Hindlimb muscle (tissue), 1 donor: ENCODE results near the gene LRRC25. TPM values are rescaled to one million over a fixed set of nuclear protein-coding genes. Genes with fewer than 3 reads are reported as not detected.
"Not testable (repeated sequence)": the region's sequence is repeated elsewhere in the genome, so short reads cannot be mapped to it uniquely, and the experiment has no call there.

Experiments used
- DNase-seq: peaks from one replicate; pipeline ENCODE4 v3.0.0-alpha.2; 2013
- polyA plus RNA-seq: library from polyadenylated mRNA; unstranded; fragments of 120-200 nt; gene quantifications from one replicate; pipeline ENCODE4 v1.2.1, GENCODE V29; 2013; ENCODE audit not compliant: insufficient read length

LRRC25 gene
- polyA plus RNA-seq, 1 donor, result 2.6 TPM

DNA sequence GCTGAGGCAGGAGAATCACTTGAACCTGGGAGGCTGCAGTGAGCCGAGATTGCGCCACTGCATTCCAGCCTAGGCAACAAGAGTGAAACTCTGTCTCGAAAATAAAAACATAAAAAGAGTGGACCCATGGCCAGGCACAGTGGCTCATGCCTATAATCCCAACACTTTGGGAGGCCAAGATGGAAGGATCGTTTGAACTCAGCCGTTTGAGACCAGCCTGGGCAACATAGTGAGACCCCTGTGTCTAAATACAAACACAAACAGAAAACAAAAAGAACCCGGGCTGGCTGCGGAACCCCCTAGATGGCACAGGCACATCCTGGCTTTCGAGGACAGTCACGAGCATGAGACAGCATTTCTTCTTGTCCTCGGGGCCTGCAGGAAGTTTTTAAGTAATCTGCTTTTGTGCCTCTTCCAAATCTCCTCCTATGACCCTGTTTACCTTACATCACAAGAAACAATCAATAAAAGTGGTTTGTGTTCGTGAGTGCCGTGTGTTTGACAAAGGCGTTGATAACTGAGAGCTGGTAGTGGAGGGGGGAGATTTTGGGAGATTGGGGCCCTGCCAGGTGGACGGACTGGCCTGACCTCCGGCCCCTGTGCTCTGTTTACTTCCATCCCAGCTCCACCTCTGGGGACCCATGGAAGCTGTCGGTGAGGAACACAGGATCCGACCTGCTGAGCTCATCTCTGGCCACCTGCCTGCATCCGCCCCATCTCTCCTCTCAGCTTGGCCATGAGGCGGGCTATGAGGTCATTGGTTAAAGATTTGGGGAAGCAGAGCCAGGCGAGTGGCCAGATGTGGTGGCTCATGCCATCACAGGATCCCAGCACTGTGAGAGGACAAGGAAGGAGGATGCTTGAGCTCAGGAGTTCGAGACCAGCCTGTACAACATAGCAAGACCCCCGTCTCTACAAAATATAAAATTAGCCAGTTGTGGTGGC, 17.3 kb downstream of the LRRC25 start:
- peak; percentile 88 for DNase-seq

DNA sequence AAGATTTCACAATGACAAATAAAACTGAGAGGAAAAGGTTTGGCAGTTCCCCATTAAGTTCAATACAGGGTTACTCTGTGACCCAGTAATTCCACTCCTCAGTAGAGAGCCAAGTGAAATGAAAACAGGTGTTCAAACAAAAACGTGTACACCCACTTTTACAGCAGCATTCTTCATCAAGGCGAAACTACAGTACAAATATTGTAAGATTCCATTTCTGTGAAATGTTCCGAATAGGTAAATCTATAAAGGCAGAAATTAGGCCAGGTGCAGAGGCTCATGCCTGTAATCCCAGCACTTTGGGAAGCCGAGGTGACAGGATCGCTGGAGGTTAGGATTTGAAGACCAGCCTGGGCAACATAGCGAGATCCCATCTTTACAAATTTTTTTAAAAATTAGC, 20.4 kb downstream of the LRRC25 start:
- no peak for DNase-seq

DNA sequence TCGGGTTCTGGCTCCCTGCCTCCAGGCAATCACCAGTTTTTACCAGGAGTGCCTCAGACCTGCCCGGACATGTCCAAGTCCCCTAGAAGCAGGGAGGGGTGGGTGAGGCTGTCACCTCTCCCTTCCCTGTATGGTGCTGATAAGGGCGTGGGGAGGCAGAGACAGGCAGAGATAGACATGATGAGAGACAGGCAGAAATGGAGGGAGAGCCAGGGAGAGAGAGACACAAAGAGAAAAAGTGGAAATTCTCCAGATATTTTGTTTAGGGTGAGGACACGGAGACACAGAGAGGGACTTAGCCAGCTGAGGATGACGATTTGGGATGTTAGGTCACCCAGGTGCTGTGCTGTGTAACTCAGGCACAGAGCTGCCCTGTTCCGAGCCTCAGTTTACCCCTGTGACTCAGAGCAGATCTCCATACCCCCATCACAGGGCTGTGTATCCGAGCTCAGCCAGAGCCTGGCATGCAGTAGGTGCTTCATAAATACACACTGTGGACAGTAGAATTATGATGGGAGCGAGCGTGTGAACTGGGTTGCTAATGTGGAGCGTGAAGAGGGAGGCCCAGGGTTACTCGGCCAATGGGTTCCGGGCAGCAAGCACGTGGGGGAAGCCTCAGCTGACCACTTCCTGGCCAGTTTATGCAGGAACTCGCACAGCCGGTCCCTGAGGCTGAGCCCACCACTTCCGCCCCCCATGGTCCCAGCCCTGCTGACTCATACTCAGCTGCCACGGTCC, 23.4 kb downstream of the LRRC25 start:
- peak; percentile 85 for DNase-seq

DNA sequence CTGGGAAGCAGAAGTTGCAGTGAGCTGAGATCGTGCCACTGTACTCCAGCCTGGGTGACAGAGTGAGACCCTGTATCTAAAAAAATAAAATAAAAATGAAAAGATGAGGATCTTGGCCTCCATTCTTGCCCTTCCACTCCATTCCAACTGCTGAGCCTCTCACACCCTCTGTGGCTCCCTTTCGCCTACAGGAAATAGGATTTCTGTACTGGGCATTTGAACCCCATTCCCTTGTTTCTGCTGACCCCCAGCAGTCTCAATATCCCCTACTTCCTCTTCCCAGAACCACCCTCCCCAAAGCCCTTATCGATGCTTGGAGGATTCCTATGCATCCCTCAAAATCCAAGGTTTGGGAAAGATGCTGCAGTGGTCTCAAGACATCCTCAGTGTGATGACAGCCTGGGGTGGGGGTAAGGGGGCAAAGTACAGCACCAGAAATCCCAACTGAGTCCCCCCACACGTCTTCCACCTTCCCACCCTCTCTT, 24.0 kb downstream of the LRRC25 start:
- DNase-seq, result no peak

DNA sequence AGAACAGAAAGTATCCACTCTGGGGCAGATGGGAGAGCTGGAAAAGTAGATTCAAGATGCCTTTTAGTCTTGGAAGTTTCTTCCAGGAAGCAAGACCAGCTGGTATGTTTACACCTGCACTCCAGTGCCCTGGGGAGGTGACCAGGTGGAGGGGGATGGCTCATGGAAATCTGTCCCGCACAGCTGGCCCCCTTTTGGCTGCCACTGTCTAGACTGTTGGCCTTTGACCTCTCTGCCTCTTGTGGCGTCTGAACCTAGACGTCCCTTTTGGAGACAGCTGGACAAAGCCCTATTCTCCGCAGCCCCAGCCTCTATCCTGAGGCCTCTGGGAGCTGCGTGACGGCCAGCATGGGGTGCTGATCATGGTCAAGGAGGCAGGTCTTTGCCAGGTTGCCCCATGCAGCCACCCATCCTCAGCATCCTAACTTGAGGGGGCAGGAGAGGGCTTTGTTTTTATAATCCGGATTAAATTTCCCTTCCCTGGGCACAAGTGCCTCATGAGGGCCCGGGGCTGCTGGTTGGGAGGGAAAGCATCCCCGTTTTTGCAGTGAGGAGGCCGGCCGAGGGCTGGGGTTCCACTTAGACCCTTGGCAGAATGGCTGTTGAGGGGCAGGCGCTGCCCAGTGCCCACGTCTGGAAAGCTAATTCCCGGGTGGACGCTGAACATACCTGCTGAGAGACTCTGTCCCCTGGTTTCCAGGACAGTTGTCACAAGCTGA, 28.8 kb downstream of the LRRC25 start:
- no peak for DNase-seq

DNA sequence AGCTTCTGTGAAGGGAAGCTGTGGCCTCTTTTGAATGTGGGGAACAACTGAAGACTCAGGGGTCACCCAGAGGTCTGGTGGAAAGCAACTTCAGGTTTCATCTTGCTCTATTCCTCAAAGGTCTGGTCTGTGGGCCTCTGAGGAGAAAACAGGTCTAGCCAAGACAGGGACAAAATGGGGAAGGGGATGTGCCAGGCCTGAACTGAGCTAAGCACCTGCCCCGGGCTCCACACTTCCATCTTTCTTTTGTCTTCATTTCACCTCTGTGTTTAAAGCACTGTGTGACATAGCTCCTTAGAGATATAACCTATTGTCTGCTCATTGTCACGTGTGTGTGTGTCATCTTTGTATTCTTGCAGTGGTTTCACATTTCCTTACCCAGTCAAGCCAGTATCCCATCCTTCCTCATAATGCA, 31.4 kb downstream of the LRRC25 start:
- no peak for DNase-seq

DNA sequence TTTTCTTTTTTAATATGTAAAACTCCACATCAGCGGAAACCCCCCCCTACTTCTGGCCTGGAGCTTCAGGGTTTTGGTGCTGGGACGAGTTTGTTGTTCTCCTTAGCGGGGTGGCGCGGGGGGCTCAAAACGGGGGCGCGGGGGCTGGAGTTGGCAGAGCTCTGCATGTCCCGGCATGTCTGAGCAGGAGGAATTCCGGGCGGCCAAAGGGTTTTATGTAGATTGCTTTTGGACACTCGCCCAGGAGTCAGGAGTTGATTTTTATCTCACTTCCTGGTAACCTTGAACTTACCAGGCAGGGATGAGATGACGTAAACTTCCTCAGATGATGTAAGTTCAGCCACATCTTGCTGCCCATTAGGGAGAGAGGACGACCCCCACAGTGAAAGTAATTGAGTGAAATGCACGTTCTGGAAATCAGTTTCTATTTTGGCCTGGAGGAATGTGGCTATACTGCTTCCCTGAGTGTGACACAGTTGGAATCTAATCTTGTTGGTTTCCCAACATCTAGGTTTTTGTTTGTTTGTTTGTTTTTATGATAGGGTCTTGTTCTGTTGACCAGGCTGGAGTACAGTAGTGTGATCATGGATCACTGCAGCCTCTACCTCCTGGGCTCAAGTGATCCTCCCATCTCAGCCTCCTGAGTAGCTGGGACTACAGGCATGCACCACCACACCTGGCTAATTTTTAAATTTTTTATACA, 32.4 kb downstream of the LRRC25 start:
- peak; percentile 69 for DNase-seq

DNA sequence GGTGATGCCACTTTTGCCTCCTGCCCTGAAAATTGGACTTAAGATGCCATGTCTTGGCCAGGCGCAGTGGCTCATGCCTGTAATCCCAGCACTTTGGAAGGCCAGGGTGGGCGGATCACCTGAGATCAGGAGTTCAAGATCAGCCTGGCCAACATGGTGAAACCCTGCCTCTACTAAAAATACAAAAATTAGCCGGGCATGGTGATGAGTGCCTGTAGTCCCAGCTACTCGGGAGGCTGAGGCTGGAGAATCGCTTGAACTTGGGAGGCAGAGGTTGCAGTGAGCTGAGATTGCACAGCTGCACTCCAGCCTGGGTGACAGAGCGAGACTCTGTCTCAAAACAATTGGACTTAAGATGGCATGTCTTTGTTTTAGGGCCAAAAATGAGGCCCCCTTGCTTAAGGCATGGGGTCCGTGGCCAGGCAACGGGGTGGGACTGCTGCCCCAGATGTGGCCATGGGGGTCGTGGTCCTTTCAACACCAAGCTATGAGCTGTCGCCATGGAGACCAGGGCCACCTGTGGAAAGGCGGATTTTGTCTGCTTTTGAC, 33.1 kb downstream of the LRRC25 start:
- not testable (repeated sequence) for DNase-seq

DNA sequence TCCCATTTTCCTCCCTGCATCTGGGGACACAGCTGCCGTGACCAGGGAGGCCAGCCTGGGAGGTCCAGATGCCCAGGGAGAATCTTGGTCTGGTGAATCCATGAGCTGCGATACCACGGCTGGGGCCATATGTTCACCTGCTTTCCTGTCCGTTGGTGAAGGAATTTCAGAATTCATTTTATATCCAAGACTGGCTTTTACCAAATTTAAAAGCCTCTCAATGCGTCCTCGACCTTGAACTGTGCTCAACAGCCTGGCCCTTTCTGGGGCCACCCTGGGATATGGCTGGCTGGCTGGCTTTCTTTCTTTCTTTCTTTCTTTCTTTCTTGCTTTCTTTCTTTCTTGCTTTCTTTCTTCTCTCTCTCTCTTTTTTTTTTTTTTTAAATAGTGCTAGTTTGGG, 33.6 kb downstream of the LRRC25 start:
- no peak for DNase-seq

DNA sequence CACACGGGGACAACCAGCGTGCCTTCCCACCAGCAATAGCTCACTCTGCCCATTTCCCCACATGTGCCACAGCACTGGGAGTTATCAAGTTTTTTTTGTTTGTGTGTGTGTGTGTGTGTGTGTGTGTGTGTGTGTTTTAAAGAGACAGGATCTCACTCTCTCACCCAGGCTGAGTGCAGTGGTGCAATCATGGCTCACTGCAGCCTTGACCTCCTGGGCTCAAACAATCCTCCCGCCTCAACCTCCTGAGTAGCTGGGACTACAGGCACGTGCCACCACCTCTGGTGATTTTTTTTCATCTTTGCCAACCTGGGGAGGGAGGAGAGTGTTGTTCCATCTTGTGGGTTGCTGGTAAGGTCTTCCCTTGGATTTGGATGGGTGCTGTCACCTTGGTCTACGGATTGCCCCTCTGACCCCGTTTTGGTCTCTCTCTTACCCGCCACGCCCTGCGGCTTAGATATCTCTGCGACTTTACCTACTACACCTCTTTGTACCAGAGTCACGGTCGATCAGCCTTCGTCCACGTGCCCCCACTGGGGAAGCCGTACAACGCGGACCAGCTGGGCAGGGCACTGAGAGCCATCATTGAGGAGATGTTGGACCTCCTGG, 34.4 kb downstream of the LRRC25 start:
- no peak for DNase-seq

DNA sequence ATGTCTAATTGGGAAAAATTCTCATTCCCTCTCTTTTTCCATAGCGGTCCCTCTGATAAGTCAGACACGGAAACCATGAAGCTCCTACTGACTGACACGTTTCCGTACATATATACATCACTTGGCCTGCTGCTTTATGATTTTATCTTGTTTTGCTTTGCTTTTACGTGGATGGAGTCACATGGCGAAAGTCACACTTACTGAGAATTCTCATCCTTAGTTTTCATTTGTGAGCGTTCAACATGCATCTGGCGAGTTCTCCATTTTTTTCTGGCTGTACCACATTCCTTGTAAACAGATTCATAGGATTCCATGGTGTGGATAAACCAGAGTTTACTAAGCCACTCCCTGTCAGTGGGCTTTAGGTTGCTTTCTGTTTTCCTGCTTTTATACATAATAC, 35.8 kb downstream of the LRRC25 start:
- DNase-seq, result no peak

DNA sequence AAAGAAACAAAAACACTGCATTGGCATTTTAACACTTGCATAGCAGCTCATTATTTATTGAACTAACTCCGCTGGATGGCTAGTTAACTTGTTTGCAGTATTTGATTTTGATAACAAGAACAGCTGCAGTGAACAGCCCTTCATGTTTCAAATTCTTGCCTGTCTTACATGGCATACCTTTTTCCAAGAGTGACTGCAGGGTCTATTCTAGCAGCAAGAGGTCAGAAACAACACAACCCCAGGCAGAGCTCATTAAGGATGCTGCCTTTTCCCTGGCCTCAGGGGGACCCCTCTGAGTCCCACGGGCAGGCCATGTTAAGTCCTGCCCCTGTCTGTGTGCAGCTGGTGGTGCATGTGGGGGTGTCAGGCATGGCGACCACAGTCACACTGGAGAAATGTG, 40.4 kb downstream of the LRRC25 start:
- DNase-seq, result no peak

DNA sequence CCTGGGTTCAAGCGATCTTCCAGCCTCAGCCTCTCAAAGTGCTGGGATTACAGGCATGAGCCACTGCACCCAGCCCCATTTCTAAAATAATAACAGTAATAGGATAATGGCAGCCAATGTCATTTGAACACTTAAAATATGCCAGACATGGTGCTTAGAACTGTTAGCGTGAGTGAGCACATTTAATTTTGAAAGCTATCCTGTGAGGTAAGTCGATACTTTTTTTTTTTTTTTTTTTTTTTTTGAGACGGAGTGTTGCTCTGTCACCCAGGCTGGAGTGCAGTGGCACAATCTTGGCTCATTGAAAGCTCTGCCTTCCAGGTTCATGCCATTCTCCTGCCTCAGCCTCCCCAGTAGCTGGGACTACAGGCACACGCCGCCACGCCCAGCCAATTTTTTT, 42.7 kb downstream of the LRRC25 start:
- not testable (repeated sequence) for DNase-seq

DNA sequence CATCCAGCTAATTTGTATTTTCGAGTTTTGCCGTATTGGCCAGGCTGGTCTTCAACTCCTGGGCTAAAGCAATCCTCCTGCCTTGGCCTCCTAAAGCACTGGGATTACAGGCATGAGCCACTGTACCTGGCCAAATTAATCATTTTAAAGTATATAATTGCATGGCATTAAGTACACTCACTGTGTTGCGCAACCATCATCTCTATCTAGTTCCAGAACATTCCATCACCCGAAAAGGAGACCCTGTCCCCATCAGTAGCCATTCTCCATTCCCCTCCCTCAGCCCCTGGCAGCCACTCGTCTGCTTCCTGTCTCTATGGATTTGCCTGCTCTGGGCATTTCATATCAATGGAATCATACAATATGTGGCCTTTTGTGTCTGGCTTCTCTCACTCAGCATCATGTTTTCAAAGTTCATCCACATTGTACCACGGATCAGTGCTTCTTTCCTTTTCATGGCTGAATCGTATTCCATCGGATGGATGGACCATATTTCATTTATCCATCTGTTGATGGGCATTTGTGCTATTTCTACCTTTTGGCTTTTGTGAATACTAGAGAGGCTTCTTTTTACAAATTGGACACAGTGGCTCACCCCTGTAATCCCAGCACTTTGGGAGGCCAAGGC, 43.9 kb downstream of the LRRC25 start:
- DNase-seq, result no peak

DNA sequence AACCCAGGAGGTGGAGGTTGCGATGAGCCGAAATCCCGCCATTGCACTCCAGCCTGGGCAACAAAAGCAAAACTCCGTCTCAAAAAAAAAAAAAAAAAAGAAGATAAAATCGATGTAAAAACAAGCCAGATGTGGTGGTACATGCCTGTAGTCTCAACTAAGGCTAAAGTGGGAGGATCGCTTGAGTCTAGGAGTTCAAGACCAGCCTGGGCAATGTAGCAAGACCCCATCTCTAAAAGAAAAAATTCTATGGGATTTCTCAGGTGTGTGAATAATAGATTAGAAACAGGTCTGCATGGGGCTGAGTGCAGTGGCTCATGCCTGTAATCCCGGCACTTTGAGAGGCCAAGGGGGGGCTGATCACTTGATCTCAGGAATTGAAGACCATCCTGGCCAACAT, 45.9 kb downstream of the LRRC25 start:
- no peak for DNase-seq

DNA sequence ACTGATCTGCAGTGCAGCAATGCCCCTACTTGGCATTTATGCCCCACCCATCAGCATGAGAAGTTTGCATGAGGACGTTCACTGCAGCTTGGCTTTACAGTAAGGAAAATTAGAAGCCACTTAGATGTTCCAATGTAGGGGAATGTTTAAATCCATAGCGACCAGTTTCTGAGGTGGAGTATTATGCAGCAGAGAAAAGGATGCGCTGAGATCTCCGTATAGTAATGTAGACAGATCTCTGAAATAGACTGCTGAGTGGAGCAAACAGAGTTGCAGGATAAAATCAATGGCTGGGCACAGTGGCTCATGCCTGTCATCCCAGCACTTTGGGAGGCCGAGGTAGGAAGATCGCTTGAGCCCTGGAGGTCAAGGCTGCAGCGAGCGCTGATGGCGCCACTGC, 46.9 kb downstream of the LRRC25 start:
- no peak for DNase-seq

DNA sequence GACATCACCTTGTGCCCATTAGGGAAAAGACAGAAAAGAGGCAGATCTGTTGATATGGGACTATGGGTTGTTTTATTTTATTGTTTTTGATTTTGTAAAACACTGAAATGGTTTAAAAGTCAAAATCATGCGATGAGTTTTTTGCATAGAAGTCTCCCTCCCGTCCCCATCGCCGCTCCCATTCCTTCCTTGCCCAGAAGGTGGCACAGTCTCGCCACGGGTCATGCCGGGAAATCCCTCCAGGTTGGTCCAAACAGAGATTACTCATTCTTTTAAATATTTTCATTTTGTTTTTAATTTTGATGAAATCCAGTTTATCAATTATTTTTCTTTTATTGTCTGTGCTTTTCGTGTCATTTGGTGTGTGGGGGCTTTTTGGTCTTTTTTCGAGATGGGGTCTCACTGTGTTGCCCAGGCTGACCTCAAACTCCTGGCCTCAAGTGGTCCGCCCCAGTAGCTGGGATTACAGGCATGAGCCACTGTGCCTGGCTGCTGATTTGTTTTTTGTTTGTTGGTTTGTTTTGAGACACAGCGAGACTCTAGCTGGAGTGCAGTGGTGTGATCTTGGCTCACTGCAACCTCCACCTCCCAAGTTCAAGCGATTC, 47.8 kb downstream of the LRRC25 start:
- DNase-seq, result no peak

DNA sequence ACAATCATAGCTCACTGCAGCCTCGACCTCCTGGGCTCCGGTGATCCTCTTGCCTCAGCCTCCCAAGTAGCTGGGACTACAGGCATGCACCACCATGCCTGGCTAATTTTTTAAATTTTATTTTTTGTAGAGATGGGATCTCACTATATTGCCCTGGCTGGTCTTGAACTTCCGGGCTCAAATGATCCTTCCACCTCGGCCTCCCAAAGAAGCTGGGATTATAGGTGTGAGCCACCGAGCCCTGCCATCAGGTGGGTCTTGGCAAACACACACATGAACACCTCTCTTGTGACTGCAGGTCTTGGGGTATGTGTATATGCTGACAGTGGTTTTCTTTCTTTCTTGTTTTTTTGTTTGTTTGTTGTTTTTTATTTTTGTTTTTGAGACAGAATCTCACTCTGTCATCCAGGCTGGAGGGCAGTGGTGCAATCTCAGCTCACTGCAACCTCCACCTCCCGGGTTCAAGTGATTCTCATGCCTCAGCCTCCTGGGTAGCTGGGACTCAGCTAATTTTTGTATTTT, 48.5 kb downstream of the LRRC25 start:
- DNase-seq, result not testable (repeated sequence)

DNA sequence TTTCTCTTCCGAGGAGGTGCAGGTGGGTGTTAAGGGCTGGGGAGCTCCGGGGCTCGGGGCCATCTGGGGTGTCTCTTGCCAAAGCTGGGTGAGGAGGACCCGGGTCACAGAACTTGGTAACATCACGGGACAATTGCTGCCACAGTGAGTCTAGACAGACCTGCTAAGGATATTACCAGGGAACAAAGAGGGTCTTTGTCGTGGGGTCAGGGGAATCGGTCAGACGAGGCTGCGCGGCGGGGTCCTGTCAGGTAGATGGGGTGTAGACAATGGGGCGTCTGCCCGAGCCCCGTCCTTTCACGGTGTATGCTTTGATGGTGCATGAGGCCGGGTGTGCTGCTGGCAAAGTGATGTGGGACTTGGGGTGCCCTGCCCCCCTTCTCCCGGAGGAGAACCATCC, 49.3 kb downstream of the LRRC25 start:
- no peak for DNase-seq

DNA sequence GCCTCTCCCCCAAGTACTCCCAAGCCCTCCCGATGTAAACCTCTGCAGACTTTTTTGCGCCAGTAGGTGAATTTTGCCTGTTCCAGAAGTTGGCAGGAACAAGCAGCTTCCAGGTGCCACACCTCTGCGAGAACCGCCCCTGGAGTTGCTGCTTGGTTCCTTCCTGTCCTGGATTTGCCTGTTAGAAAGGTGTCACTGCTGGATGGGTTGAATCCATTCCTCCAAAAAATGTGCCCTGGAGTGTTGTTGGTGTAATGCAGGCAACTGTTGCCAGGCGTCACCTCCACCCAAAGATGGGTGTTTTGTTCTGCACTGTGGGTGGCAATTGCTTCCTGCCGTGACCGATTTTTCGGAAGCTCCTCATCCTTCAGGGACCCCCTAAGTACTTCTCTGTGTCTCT, 51.3 kb downstream of the LRRC25 start:
- no peak for DNase-seq
